GM10847 (cell line): Measurements from ENCODE around the gene KCNIP2.

Experiments
- POLR2A ChIP-seq: IDR thresholded peaks from 2 replicates; pipeline ENCODE4 v1.6.1; 2011; ENCODE audit not compliant: insufficient read length; ENCODE audit errors: extremely low read depth

Gene KCNIP2

DNA sequence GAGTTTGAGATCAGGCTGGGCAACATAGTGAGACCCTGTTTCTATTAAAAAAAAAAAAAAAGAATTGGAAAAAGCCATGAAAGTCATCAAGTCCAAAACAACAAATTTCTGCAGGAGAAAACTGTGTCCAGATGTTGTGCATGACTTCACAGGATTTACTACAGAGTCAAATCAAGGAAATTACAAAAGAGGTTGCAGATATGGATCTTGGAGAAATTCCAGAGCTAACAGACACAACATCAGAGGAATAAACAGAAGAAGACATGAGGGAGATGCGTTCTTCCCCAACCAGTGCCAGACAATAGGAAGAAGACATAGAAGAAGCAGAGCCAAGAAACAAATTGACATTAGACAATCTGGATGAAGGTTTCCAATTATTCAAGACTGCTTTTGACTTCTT lies 24.3 kb upstream of the KCNIP2 start:
- TF ChIP-seq POLR2A: no peak

DNA sequence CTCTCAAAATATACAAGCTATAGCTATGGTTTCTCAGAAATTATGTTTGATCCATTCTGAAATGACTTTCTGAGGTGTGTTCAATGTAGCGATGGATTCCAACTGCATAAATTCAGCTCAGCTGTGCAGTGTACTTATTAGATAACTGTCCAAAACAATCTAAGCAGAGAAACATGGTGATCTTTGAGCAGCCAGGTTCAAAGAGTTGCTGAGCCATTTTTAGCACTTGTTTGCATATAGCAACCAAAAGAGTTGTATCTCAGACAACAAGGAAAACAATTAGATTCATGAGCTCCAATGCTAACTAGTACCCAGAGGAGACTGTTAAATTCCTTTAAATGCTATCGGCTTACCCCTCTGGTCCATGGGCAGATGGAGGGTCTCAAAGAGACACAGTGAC lies 15.9 kb upstream of the KCNIP2 start:
- no peak for TF ChIP-seq POLR2A

DNA sequence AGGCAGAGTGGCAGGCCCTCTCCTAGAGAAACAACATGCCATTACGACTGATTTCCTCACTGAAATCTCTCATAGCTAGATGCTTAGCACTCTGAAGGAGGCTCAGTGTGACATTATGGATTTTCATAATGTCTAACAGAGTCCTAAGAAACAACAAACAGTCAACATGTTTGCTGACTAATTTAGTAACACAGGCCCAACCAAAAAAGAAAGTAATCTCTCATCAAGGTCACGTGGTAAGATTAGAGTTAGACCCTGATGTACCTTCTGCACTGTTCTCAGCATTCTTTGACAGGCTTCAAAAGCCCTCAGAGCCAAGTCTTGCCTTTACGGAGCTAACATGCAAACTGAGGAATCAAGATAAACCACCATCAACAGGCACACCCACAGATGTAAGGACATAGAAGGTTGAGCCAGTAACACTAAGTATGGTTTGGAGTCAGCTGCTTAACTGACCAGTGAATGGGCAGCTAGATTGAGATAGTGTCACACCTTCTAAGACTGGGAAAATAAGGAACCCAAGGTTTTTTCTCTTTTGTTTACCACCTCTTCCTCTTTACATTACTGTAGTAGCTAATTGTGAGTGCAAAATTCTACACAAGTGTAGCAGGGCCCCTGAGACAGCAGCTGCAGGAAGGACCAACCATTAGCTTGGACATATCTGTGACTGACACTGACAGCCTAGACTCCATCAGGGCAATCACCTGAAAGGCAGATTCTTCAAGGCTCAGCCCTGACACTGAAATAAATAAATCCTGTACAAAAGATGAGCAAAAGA lies 15.3 kb upstream of the KCNIP2 start:
- no peak for TF ChIP-seq POLR2A

DNA sequence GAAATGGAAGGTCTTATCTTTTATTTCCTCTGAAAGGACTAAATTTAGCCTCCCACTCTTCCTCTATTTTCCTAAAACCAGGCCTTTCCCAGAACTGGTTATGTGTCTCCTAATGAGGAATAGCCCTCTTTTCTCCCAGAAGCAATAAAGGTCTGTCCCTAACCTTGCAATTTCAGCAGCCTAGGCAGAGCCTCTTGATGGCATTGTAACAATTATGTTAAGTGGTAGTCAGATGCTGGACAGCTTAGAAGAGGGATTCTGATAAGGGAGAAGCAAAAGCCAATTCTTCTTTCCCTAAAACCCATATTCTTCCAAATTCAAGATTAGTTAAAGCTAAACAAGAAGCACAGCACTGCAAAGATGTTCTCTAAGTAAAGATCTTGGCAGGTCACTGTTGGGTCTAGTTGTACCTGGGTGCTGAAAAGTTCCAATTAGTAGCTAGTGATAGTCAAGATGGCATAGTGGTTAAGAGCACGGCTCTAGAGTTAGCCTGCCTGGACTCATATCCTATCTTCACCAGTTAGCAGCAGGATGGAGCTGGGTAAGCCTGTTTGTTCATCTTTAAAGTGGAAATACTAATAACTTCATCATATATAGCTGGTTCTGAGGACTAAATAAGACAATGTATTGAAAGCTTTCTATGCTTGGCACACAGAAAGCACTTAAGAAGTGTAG lies 14.3 kb upstream of the KCNIP2 start:
- no peak for TF ChIP-seq POLR2A

DNA sequence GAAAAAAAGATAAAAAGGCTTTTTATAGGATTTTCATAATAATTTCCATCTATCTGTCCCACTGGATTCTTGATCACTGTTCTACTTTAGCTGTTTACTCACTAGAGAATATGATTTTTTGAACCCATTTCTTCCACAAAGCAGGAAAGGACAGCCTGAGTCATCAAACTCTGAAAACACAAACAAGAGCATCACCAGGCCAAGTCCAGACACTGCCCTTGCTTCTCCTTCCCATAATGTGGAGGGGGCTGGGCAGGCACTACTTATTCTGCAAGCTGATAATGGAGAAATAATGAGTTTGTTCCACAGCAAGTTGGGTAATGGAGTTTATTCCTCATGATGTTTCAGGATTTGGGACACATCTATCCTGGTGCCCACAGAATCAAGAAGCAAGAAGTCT lies 13.0 kb upstream of the KCNIP2 start:
- TF ChIP-seq POLR2A: no peak

DNA sequence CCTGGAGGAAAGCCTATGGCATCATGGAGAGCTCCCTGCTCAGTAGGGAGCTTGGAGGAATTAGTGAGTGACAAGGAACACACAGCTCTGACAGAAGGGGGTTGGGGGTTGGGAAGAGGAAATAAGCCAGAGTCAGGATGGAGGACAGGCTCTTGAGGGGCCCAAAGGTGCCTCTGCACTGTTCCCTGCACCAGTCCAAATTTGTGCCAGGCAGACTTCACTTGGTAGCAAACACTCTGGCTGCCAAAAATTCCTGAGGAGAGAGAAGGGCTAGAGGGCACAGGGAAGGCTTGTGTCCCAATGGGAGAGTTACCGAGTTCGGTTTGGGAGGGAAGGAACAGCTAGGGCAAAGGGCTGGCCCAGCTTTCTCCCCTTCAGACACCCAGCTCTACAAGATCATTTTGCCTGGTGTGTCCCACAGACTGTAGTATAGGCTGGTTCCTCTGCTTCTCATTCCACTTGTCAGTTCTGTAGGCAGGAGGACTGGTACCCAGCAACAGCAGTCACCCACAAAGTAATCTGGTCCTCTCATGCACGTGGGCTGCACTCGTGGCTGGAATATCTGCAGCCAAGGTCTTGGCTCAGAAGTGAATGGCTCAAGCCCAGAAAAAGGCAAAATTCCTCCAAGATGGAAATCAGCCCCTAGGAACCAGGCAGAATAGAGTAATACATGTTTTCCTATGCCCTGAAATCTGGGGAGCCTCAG lies 8.0 kb upstream of the KCNIP2 start:
- TF ChIP-seq POLR2A: no peak

DNA sequence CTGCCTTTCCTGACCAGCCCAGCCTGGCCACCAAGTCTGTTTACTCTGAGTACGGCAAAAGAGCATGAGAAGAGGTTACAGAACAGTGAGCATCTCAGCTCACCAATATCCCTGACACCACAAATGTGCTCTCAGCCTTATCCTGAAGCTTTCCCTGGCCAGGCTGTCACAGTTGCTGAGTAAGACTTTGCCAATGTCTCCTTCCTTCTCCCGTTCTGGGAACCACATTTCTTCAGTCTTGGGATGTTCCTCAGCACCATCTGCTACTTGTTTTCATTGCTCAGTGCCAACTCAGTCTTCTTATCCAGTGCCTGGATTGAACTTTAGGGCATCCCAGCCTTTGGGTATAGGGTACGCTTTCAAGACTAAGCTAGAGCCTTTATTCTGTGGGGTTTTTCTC lies 7.1 kb upstream of the KCNIP2 start:
- no peak for TF ChIP-seq POLR2A

DNA sequence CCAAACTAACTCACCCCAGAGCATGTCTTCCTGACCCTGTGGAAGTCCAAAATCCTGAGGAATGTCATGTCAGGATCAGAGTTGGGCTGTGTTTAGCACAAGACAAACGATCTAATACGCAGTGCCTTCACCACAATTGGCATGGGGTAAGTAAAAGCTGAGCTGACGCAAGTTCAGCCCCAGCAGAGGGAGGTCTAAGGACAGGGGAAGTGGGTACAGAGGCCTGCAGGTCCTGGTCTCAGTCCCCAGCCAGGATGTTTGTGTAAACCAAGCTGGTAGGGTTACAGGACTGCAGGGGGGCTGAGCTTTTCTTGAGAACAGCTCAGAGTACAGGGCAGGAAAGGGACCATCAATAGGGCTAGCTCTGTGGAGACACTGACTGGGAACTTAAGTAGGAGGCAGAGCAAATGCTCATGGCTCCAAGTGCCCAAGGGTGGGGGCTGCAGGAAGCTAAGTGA lies 5.3 kb upstream of the KCNIP2 start:
- no peak for TF ChIP-seq POLR2A

DNA sequence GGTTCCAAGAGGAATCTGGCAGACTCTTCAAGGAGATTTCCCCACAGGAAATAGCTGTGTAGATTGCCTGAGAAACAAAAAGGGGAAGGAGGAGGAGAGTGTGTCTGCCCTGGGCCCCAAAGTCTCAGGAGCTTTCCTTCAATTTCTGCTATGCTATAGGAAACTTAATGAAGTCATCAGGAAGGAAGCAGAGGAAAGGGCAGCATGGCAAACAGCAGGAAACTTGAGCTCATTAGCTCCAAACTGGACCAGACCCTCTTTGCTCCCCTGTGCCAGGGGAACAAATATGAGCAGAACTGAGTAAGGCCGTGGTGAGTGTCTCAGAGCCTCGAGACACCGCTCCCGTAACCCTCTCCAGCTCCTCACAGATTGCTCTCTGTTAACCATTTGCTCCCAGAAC lies 4.8 kb upstream of the KCNIP2 start:
- no peak for TF ChIP-seq POLR2A

DNA sequence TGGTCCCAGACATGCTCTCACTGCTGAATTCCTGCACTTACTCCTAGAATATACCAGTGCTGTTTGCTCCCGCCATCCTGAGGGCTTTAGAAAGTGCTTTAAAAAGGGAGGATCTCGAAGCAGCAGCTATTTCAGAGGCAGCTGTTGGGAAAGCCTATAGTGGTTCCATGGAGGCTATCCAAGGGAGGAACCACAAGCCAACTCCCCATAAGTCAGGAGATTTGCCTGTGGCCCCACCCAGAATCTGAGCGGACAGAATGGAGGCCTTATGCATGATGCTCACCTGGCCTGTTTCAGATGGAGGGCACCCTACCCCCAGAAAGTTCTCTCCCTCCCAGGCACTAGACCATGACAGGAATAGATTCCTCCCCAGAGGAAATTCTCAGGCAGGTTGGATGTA lies 2.3 kb upstream of the KCNIP2 start:
- TF ChIP-seq POLR2A: no peak

DNA sequence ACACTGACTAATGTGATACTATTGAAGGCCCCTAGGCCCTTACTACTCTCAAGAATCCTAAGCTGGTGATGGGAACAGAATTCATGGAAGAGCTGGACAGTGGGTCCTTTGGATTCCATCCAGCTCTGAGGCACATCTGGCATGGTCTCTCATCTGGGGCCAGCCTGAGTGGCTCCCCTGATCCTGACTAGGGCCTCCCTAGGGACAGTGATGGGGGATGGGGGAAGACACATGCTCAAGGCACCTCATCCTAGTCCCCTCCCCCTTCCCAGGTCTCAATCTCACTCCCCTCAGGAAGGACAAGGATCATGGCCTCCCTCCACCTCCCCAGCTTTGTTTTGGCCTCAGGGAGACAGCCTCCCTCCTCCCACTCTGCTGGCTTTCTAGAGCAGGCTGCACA lies 1.8 kb downstream of the KCNIP2 start:
- no peak for TF ChIP-seq POLR2A

DNA sequence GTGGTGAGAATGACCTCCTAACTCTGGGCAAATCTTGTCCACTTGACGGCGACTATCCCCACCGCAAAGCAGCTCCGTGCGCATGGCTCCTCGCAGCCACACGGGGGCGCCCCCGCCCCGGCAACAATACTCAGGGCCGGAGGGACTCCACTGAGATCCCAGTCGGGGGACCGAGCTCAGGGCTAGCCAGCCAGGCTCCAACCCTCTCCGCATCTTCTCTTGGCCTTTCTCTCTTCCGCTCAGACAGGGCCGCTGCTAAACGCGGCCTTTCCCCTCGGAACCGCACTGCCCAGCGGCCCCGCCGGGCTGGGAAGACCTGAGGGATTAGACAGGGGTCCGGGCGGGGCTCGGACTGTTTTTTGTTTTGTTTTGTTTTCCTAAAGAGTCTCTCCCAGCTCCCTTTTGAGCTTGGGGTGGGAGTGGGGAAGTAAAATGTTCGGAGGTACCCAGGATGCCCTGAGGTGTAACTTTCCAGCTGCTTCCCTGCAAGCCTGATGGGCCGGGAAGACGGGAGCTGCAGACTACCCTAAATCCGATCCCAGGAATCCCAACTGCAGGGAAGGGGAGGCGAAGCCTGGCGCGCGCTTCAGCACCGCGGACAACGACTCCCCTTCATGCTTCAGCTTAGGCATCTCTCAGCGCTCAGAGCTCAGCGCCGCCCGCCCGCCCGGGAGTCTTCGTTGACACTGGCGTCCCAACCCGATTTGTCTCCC lies 2.7 kb downstream of the KCNIP2 start:
- no peak for TF ChIP-seq POLR2A

DNA sequence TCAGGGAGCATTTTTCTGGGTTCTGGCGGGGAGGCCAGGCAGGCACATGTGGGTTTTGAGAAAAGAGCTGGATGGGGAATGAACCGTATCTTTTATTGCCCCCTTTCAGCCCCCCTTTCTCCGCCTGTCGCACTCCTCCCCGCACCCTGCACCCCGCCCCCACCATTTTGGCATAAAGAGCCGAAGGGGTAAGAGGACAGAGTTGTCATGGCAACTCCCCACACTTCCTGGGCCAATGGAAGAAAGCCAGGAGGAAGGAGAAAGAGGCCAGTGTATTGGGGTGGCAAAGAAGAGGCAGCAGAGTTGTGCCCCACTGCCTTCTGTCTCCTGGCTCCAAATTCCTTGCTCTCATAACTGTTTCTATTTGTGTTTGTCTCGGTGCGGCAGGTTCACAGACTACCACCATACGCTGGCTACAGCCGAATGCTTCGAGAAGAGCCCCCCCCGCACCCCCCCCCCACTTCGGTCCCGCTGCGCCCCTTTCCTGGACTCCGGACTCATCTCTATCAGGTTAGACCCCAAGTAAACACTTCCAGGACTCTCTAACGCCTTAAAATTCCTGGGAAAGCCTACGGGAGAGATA lies 3.4 kb downstream of the KCNIP2 start:
- no peak for TF ChIP-seq POLR2A

DNA sequence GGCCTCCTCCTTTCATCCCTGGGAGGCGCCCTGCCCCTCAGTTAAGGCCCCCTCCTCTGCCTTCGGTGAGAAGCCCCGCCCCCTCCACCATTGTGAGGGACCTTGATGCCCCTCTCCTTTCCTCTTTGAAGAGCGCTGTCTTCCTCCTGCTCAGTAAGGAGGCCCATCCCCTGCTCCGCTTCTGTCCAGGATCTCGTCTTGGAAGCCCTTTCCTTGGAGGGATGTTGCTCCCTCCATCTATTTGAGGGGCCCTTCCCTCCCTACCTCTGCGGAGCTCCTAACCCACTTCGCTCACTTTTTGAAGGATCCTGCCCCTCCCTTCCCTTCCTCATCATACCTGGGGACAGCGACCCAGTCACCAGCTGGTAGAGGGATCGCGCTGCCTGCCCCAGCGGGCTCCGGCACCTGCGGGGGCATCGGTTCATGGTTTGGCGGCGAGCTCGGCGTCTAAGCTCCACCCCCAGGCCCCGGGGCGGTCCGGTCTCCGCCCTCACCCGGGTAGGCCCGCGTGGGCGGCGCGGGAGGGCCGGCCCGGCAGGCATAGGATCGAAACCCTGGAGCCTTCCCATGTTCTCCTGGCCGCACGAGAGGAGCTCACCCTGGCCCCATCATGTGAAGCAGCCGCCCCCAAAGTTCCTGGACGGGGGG lies 4.1 kb downstream of the KCNIP2 start:
- TF ChIP-seq POLR2A: no peak

DNA sequence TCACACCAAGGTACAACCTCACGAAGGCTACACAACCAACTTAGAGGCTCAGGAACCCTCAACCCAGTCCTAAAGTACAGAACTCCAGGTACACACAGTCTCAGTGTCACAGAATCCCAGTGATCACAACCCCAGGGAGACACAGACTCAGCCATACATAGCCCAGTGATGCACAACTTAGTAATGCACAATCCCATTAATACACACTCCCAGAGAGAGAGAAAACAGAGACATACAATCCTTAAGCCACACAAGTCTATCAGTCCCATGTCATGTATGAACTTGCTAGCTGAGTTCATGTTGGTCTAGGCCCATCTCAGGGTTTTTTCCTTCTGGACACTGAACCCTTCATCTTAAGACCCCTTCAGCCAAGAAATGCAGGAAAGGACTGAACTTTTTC lies 4.6 kb downstream of the KCNIP2 start:
- no peak for TF ChIP-seq POLR2A

DNA sequence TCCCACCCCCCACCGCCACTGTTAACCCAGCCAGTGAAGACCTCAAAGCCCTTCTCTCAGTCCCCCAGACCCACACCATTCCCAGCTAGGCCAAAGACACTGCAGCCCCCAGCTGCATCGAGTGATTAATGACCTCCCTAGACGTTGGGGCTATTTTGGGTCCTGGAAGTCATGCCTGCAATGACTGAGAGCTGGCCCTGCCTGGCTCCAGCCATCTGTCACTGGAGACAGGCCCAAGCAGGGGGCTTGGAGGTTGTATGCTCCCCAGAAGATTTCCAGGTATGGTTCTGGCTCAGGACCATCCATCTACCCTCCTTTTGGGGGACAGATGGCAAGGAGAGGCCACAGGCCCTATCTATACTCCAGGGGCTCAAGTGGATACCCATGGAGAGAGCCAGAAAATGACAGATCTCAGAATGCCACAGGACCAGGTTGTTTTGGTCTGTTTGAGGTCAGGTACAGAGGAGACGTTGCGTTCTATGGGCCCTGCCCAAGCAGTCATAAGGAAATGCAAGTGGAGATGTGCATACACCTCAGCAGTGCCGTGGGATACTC lies 5.1 kb downstream of the KCNIP2 start:
- TF ChIP-seq POLR2A: no peak
